ENCODE data around the gene ZYX.

DNA sequence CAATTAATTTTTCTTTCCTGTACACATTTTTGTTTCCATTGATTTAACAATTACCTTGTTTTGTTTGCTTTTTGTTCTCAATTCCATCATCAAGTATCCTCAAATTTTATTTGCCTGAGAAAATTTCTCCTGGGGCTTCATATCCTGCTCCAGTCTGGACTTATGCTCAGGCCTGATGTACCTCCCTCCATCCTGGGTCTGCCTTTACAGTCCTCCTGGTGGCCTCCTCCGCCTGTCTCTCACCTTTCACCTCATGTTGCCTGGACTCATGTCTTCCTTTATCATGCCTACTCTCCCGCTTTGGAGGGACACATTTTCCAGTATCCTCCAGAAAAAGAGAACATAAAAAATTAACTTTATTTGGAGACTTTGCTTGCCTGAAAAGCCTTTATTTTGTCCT is 50.0 kb downstream of the ZYX start:
- no peak for TF ChIP-seq EP300 (IDR thresholded peaks at IDR 0.05)
- TF ChIP-seq, protein P1, sequence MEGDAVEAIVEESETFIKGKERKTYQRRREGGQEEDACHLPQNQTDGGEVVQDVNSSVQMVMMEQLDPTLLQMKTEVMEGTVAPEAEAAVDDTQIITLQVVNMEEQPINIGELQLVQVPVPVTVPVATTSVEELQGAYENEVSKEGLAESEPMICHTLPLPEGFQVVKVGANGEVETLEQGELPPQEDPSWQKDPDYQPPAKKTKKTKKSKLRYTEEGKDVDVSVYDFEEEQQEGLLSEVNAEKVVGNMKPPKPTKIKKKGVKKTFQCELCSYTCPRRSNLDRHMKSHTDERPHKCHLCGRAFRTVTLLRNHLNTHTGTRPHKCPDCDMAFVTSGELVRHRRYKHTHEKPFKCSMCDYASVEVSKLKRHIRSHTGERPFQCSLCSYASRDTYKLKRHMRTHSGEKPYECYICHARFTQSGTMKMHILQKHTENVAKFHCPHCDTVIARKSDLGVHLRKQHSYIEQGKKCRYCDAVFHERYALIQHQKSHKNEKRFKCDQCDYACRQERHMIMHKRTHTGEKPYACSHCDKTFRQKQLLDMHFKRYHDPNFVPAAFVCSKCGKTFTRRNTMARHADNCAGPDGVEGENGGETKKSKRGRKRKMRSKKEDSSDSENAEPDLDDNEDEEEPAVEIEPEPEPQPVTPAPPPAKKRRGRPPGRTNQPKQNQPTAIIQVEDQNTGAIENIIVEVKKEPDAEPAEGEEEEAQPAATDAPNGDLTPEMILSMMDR (IDR thresholded peaks at IDR 0.05), result no peak

Measured in tibial nerve (tissue), 4 donors.